Smooth muscle cell of bladder (primary cell): ENCODE results near the gene CREG1. TPM values are rescaled to one million over a fixed set of nuclear protein-coding genes. Genes with fewer than 3 reads are reported as not detected.

Source experiments
- total RNA-seq: library from RNA; depleted of rRNA; stranded (reverse); fragments of >200 nt; gene quantifications from 2 replicates; pipeline ENCODE4 v1.2.3, GENCODE V29; 2014

CREG1 gene
- total RNA-seq: 64.9 and 87.1 TPM in 2 replicates

GRCh38 chr1:167553136-167554027 lies at the start of gene CREG1:
CREG1 (minus strand) TSS chr1:167553762.

DNA sequence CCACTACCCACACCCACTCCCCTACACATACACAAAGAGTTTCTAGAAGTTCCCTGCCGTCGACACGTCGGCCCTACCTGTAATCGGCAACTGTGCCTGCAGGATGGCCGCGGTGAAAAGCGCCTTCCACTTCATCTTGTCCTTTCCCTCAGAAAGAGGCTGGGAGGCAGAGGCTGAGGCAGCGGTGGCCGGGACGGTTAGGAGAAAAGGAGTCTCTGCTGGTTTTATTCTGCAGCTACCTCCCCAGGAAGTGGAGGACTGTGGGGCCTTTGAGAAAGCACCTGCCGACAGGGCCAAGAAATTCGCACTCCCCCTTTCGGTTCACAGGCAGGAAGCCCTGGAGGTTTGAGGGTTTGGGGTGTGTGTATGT lies 35.2 kb downstream of the CREG1 start, which contains the start of gene CD247:
TSS of gene CD247 (minus strand) at position 199 of the 370 bp plus-strand sequence. CDS start at position 135, 64 bp downstream.

Other genes with a start within 250 kb of the CREG1 start
- gene CD247, start 35.2 kb downstream of the CREG1 start, total RNA-seq: under 0.01 and 0.09 TPM in 2 replicates
- 0.09 TPM in 1 of 2 replicates, not detected in the other for gene RCSD1, start 76.5 kb upstream of the CREG1 start, total RNA-seq
- 192 and 207 TPM in 2 replicates for gene MPZL1, start 168.2 kb upstream of the CREG1 start, total RNA-seq